Stimulated activated CD4-positive, alpha-beta T cell treated with anti-CD3 and anti-CD28 coated beads, Interleukin-1b, Interleukin-23, amount 100 ng/mL, for 4 hours (primary cell): Measurements from ENCODE around the gene MBD2.

Experiments
- DNase-seq, 2 donors: peaks; one replicate each; pipeline ENCODE4 v3.0.0-alpha.2; 2020; ENCODE audit warnings: low read depth in 2 of 2

Gene MBD2

DNA sequence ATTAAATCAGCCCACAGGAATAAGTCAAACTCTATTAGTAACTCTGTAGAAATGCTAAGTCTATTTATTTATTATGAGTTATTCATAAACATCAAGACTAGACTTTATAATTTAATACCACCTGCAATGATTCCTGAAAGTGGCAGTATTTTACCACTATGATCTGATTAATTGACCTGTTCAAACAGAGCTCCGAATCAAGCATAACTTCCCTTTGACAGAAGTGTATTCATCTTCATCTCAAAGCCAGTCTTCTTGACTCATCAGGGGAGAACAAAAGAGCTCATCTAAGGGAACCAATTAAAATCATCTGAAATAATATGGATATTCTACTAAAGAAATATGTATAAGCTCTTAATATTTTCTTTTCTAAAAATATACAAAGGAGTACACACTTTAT lies 122.3 kb downstream of the MBD2 start:
- no peak for DNase-seq
